SK-N-MC (cell line): ENCODE measurements around the gene RWDD1.

Source experiments
- EZH2 ChIP-seq: fragments of 200-600 bp; sonication (generic); IDR thresholded peaks from one replicate; pipeline ENCODE4 v1.6.1; 2017; ENCODE audit warnings: antibody characterized with exemption
- FOXP2 ChIP-seq: optimal IDR thresholded peaks from 2 replicates; pipeline ENCODE3; 2011; ENCODE audit warnings: mild to moderate bottlenecking, moderate library complexity; ENCODE audit not compliant: insufficient read depth; ENCODE audit errors: extremely low read length, control extremely low read depth
- POLR2AphosphoS5 ChIP-seq: IDR thresholded peaks from 2 replicates; pipeline ENCODE4 v1.6.1; 2012; ENCODE audit warnings: mild to moderate bottlenecking, low read depth, low read length, borderline replicate concordance

DNA sequence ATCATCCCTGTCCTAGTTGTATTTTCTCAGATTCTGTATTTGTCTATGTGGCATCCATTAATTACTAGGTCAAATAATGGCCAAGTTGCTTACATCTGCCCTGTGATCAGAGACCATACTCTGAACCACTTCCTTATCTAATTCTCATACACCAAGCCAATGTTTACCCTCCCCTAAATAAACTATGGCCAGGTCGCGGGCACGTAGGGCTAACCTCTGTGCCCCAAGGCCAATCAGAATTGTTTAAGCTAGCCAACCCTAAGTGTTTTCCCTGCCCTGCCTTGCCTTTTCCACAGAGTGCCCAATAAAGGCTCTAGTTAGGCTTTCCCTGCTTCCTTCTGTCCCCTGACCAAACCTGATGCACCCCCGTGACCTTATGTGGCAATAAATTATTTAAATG lies 20.5 kb upstream of the RWDD1 start:
- TF ChIP-seq POLR2AphosphoS5 (no peak), EZH2 (no peak), FOXP2 (no peak)
